IMR-90 (cell line): ENCODE measurements around the gene WARS2. TPM values are rescaled to one million over a fixed set of nuclear protein-coding genes. Genes with fewer than 3 reads are reported as not detected.

Source experiments
- ATAC-seq: fragments of 200-7000 bp; cut with Tn5 transposase; 2 replicates; pipeline ENCODE4 v1.9.1; 2020; ENCODE audit warnings: low read depth, mild to moderate bottlenecking, moderate library complexity
- BruUV-seq: library from RNA; stranded (reverse); fragments of 400-500 nt; replicated peaks from 2 replicates; lab custom pipeline; 2021; lab: Mats Ljungman, UMichigan
- CTCF ChIA-PET: fragments of 300-600 bp; formaldehyde crosslinking; extraction: SDS; loops from one replicate; lab custom pipeline; 2021; ENCODE audit warnings: antibody characterized with exemption; lab: Yijun Ruan, JAX
- POLR2A ChIA-PET: fragments of 300-600 bp; sonication (Branson Sonifier 250); formaldehyde crosslinking; loops from one replicate; lab custom pipeline; 2022; ENCODE audit warnings: antibody characterized with exemption; ENCODE audit not compliant: unreplicated experiment; lab: Charles Lee
- DNase-seq: peaks from one replicate; pipeline ENCODE4 v3.0.0; 2013
- H2AFZ ChIP-seq: replicated peaks from 2 replicates; pipeline ENCODE3; 2013; ENCODE audit warnings: low read length, mild to moderate bottlenecking; ENCODE audit not compliant: poor library complexity
- H2AK5ac ChIP-seq: 2 replicates; pipeline ENCODE4 v1.6.1; 2013; ENCODE audit warnings: low read depth, low read length, inconsistent platforms
- H2AK9ac ChIP-seq: replicated peaks from 2 replicates; pipeline ENCODE3; 2013; ENCODE audit warnings: mild to moderate bottlenecking, low read depth, low read length, moderate library complexity; ENCODE audit not compliant: poor library complexity
- H2BK120ac ChIP-seq: 2 replicates; pipeline ENCODE4 v1.6.1; 2013; ENCODE audit warnings: low read depth, low read length, inconsistent platforms
- H2BK15ac ChIP-seq: 3 replicates; pipeline ENCODE4 v1.6.1; 2013; ENCODE audit warnings: low read depth, low read length, inconsistent platforms
- H2BK20ac ChIP-seq: 2 replicates; pipeline ENCODE4 v1.6.1; 2013; ENCODE audit warnings: low read depth, mild to moderate bottlenecking, inconsistent platforms, low read length, moderate library complexity
- H2BK5ac ChIP-seq: 2 replicates; pipeline ENCODE4 v1.6.1; 2013; ENCODE audit warnings: mild to moderate bottlenecking, low read depth, low read length, inconsistent platforms; ENCODE audit not compliant: poor library complexity, severe bottlenecking
- H3K14ac ChIP-seq: replicated peaks from 2 replicates; pipeline ENCODE4 v1.6.1; 2013; ENCODE audit warnings: low read depth, low read length, inconsistent platforms
- H3K18ac ChIP-seq: 2 replicates; pipeline ENCODE4 v1.6.1; 2013; ENCODE audit warnings: low read depth, low read length, control low read depth
- H3K23ac ChIP-seq: 2 replicates; pipeline ENCODE4 v1.6.1; 2013; ENCODE audit warnings: low read depth, low read length, inconsistent platforms
- H3K27ac ChIP-seq: 2 replicates; pipeline ENCODE4 v1.5.1; 2013; ENCODE audit warnings: mild to moderate bottlenecking, control low read depth, low read length; ENCODE audit not compliant: insufficient read depth
- H3K27me3 ChIP-seq: 2 replicates; pipeline ENCODE4 v1.6.1; 2013; ENCODE audit warnings: low read length; ENCODE audit not compliant: control insufficient read depth, insufficient read depth
- H3K36me3 ChIP-seq: 2 replicates; pipeline ENCODE4 v1.6.1; 2013; ENCODE audit warnings: low read length, mixed read lengths; ENCODE audit not compliant: control insufficient read depth, insufficient read depth
- H3K4ac ChIP-seq: 2 replicates; pipeline ENCODE4 v1.6.1; 2013; ENCODE audit warnings: low read depth, low read length, inconsistent platforms
- H3K4me1 ChIP-seq: 2 replicates; pipeline ENCODE4 v1.6.1; 2013; ENCODE audit warnings: low read length, mixed read lengths; ENCODE audit not compliant: control insufficient read depth, insufficient read depth
- H3K4me2 ChIP-seq: 2 replicates; pipeline ENCODE4 v1.6.1; 2013; ENCODE audit warnings: low read depth, mild to moderate bottlenecking, control low read depth, low read length, moderate library complexity
- H3K4me3 ChIP-seq: 2 replicates; pipeline ENCODE4 v1.5.1; 2013; ENCODE audit warnings: low read depth, mild to moderate bottlenecking, control low read depth, low read length, moderate library complexity; ENCODE audit not compliant: insufficient read depth
- H3K56ac ChIP-seq: 2 replicates; pipeline ENCODE4 v1.6.1; 2013; ENCODE audit warnings: low read length, inconsistent platforms; ENCODE audit not compliant: insufficient read depth; ENCODE audit errors: extremely low read depth
- H3K79me1 ChIP-seq, 2 experiments: 2 replicates each; pipeline ENCODE4 v1.6.1; 2013; ENCODE audit warnings: low read length in 2 of 2, inconsistent platforms in 1 of 2, low read depth in 1 of 2
- H3K9ac ChIP-seq: 2 replicates; pipeline ENCODE4 v1.6.1; 2013; ENCODE audit warnings: low read depth, low read length, control low read depth
- H3K9me1 ChIP-seq: 2 replicates; pipeline ENCODE4 v1.6.1; 2013; ENCODE audit warnings: low read length, inconsistent platforms; ENCODE audit not compliant: insufficient read depth
- H3K9me3 ChIP-seq: 2 replicates; pipeline ENCODE4 v1.6.1; 2013; ENCODE audit warnings: low read length; ENCODE audit not compliant: control insufficient read depth, insufficient read depth
- H4K20me1 ChIP-seq: 2 replicates; pipeline ENCODE4 v1.6.1; 2013; ENCODE audit warnings: low read length, inconsistent platforms; ENCODE audit not compliant: insufficient read depth
- H4K5ac ChIP-seq: 2 replicates; pipeline ENCODE4 v1.6.1; 2013; ENCODE audit warnings: mild to moderate bottlenecking, low read depth, low read length, control low read depth
- H4K8ac ChIP-seq, 2 experiments: 2 replicates each; pipeline ENCODE4 v1.6.1; 2013; ENCODE audit warnings: low read depth in 2 of 2, low read length in 2 of 2, control low read depth in 1 of 2, inconsistent platforms in 1 of 2
- H4K91ac ChIP-seq: 2 replicates; pipeline ENCODE4 v1.6.1; 2013; ENCODE audit warnings: low read depth, low read length, inconsistent platforms; ENCODE audit not compliant: insufficient read depth
- BHLHE40 ChIP-seq: fragments of 150-350 bp; IDR thresholded peaks from 2 replicates; pipeline ENCODE4 v1.6.1; 2016; ENCODE audit warnings: mild to moderate bottlenecking, low read depth, low read length
- ELK1 ChIP-seq: fragments of 150-350 bp; IDR thresholded peaks from 2 replicates; pipeline ENCODE4 v1.6.1; 2016; ENCODE audit warnings: low read depth, mild to moderate bottlenecking, low read length, moderate library complexity, borderline replicate concordance
- MAFK ChIP-seq: IDR thresholded peaks from 2 replicates; pipeline ENCODE4 v1.6.1; 2012; ENCODE audit warnings: low read depth, low read length, improper control_type of control experiment
- MAZ ChIP-seq: IDR thresholded peaks from 2 replicates; pipeline ENCODE4 v1.6.1; 2012; ENCODE audit warnings: low read depth, mild to moderate bottlenecking, low read length, improper control_type of control experiment, moderate library complexity, borderline replicate concordance
- POLR2A ChIP-seq: IDR thresholded peaks from 2 replicates; pipeline ENCODE4 v1.6.1; 2012; ENCODE audit warnings: mild to moderate bottlenecking, low read depth, low read length
- RAD21 ChIP-seq: IDR thresholded peaks from 2 replicates; pipeline ENCODE4 v1.6.1; 2012; ENCODE audit warnings: low read length, improper control_type of control experiment
- RCOR1 ChIP-seq: IDR thresholded peaks from 2 replicates; pipeline ENCODE4 v1.6.1; 2012; ENCODE audit warnings: mild to moderate bottlenecking, low read length, improper control_type of control experiment; ENCODE audit not compliant: insufficient replicate concordance
- SMC3 ChIP-seq: fragments of 150-350 bp; IDR thresholded peaks from 2 replicates; pipeline ENCODE4 v1.6.1; 2016; ENCODE audit warnings: low read depth, mild to moderate bottlenecking, antibody characterized with exemption, low read length, moderate library complexity
- WGBS, 2 experiments: methylation state at CpG; one replicate each; pipeline versions ENCODE4 v1.1.5 to v1.1.7; 2013; ENCODE audit warnings: missing lambda C conversion rate in 2 of 2; ENCODE audit not compliant: insufficient read length in 1 of 2; ENCODE audit errors: extremely low coverage in 2 of 2; 5-methylcytosine and 5-hydroxymethylcytosine counted together
- dilution Hi-C: fragments of 300-500 bp; cut with HindIII; formaldehyde crosslinking; loops from one replicate; pipeline ENCODE4 v1.14.3; 2018; ENCODE audit warnings: low sequenced_read_pairs; ENCODE audit not compliant: unreplicated experiment
- in situ Hi-C: fragments of 300-500 bp; cut with MboI; formaldehyde crosslinking; loops from 3 replicates; pipeline ENCODE4 v1.14.3; 2019; ENCODE audit warnings: low sequenced_read_pairs, inconsistent platforms, mixed read lengths
- intact Hi-C: fragments of 100-400 bp; cut with micrococcal nuclease; formaldehyde crosslinking; loops from 2 replicates; pipeline ENCODE4 v1.10.0; 2022
- polyA plus RNA-seq, 3 experiments: library from polyadenylated mRNA; depleted of rRNA; stranded (reverse); fragments of >200 nt; gene quantifications; 2 replicates each; pipeline ENCODE4 v1.2.3, GENCODE V29; 2012; ENCODE audit warnings: low replicate concordance in 1 of 3
- total RNA-seq: library from RNA; depleted of rRNA; stranded (reverse); fragments of >200 nt; gene quantifications from 2 replicates; pipeline ENCODE4 v1.2.3, GENCODE V29; 2012
- TF ChIP-seq, protein P1 (sequence below): fragments of 150-350 bp; IDR thresholded peaks from 2 replicates; pipeline ENCODE4 v1.6.1; 2017; ENCODE audit warnings: mild to moderate bottlenecking, antibody characterized with exemption, low read length, low read depth

The WARS2 gene
- total and polyA plus RNA-seq, 2 of the 4 experiments (the other 2 are of a cell fraction) = 5.7 to 20.3 TPM

- no CpG with 5 or more reads among the region's 3 CpGs for WGBS, 2 experiments
- POLR2A ChIA-PET = no interaction called here
- H3K18ac ChIP-seq = no peak overlapping the region
Measured at GRCh38 chr1:118995312-118996016, 145.0 kb downstream of the WARS2 start.

More at GRCh38 chr1:118995312-118996016, 145.0 kb downstream of the WARS2 start:
- DNase-seq (no peak), ATAC-seq (no peak)
- Histone ChIP-seq H2BK15ac (no peak overlapping the region), H3K4me1 (no peaks in the 10 kb centered on the region), H2AK9ac (no peak overlapping the region), H4K5ac (no peak overlapping the region), H3K9me3 (peaks cover 24% of the 10 kb centered on the region), H3K79me1 (no peaks in the 10 kb centered on the region), H3K14ac (no peak overlapping the region), H3K36me3 (no peaks in the 10 kb centered on the region), H4K8ac (no peak overlapping the region), H2AFZ (peak overlapping the region; percentile 26), H3K9ac (no peak overlapping the region), H3K4ac (no peak overlapping the region), H2BK20ac (no peak overlapping the region), H2AK5ac (no peak overlapping the region), H3K4me3 (no peak overlapping the region), H4K91ac (no peak overlapping the region), H2BK5ac (no peak overlapping the region), H3K56ac (no peak overlapping the region), H3K23ac (no peak overlapping the region), H2BK120ac (no peak overlapping the region), H3K4me2 (no peak overlapping the region), H3K27ac (no peak overlapping the region), H4K20me1 (no peaks in the 10 kb centered on the region), H3K27me3 (peaks cover 96% of the 10 kb centered on the region), H3K9me1 (no peaks in the 10 kb centered on the region)
- in situ Hi-C loops = no loop called here
- dilution Hi-C loops = no loop called here
- CTCF ChIA-PET = no interaction called here
- TF ChIP-seq ELK1 (no peak), POLR2A (no peak), MAZ (no peak), RAD21 (no peak), RCOR1 (no peak), SMC3 (no peak), MAFK (no peak), BHLHE40 (no peak)
- TF ChIP-seq, protein P1, sequence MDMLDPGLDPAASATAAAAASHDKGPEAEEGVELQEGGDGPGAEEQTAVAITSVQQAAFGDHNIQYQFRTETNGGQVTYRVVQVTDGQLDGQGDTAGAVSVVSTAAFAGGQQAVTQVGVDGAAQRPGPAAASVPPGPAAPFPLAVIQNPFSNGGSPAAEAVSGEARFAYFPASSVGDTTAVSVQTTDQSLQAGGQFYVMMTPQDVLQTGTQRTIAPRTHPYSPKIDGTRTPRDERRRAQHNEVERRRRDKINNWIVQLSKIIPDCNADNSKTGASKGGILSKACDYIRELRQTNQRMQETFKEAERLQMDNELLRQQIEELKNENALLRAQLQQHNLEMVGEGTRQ = no peak
- no TSS peak for BruUV-seq
- intact Hi-C loops = no loop called here
